SU-DHL-6 (cell line): ENCODE results near the gene MNX1.

Experiments
- H2AFZ ChIP-seq: fragments of 200-600 bp; sonication (generic); 2 replicates; pipeline ENCODE4 v1.6.1; 2014; ENCODE audit warnings: low read depth, mild to moderate bottlenecking, moderate library complexity, mixed read lengths, antibody characterized with exemption, low read length; ENCODE audit not compliant: severe bottlenecking
- H3F3A ChIP-seq: fragments of 200-600 bp; shearing (Covaris generic); 2 replicates; pipeline ENCODE4 v1.6.0; 2016; ENCODE audit warnings: antibody characterized with exemption, mild to moderate bottlenecking; ENCODE audit not compliant: insufficient read depth
- H3K27ac ChIP-seq: fragments of 200-600 bp; sonication (generic); 2 replicates; pipeline ENCODE4 v1.5.1; 2016; ENCODE audit warnings: low read depth, mild to moderate bottlenecking, low read length, moderate library complexity, mixed read lengths
- H3K27me3 ChIP-seq: fragments of 200-600 bp; sonication (generic), shearing (Covaris generic); 2 replicates; pipeline ENCODE4 v1.6.0; 2014; ENCODE audit warnings: mild to moderate bottlenecking, low read length
- H3K36me3 ChIP-seq: fragments of 200-600 bp; sonication (generic); 2 replicates; pipeline ENCODE4 v1.6.1; 2014; ENCODE audit warnings: mild to moderate bottlenecking, low read length, mixed read lengths
- H3K4me2 ChIP-seq: fragments of 300-600, 200-600 bp; shearing (Covaris generic), sonication (generic); 2 replicates; pipeline ENCODE4 v1.6.0; 2014; ENCODE audit warnings: low read length, low read depth, mild to moderate bottlenecking; ENCODE audit not compliant: poor library complexity, severe bottlenecking
- H3K4me3 ChIP-seq: fragments of 200-600 bp; sonication (generic); 2 replicates; pipeline ENCODE4 v1.5.1; 2014; ENCODE audit warnings: antibody characterized with exemption, low read length, mild to moderate bottlenecking, mixed read lengths; ENCODE audit not compliant: insufficient read depth, poor library complexity, severe bottlenecking
- H3K79me2 ChIP-seq: fragments of 200-600 bp; sonication (generic); 2 replicates; pipeline ENCODE4 v1.6.1; 2014; ENCODE audit warnings: mild to moderate bottlenecking, low read length, moderate library complexity; ENCODE audit not compliant: insufficient read depth
- H3K9ac ChIP-seq: fragments of 200-600 bp; sonication (generic); 2 replicates; pipeline ENCODE4 v1.7.0; 2014; ENCODE audit warnings: mild to moderate bottlenecking, low read length
- H3K9me2 ChIP-seq: fragments of 200-600 bp; sonication (generic); replicated peaks from 2 replicates; pipeline ENCODE4 v1.6.1; 2014; ENCODE audit warnings: low read length; ENCODE audit not compliant: insufficient read depth
- H3K9me3 ChIP-seq: fragments of 200-600 bp; sonication (generic); 2 replicates; pipeline ENCODE4 v1.6.1; 2014; ENCODE audit warnings: low read length, mixed read lengths; ENCODE audit not compliant: insufficient read depth
- H4K20me1 ChIP-seq: fragments of 200-600 bp; sonication (generic); 2 replicates; pipeline ENCODE4 v1.6.1; 2014; ENCODE audit warnings: low read depth, mild to moderate bottlenecking, antibody characterized with exemption, low read length, moderate library complexity, mixed read lengths
- CTCF ChIP-seq: fragments of 200-600 bp; sonication (generic); IDR thresholded peaks from one replicate; pipeline ENCODE4 v1.5.1; 2017; ENCODE audit warnings: antibody characterized with exemption, mild to moderate bottlenecking, low read length, moderate library complexity; ENCODE audit not compliant: insufficient read depth, poor library complexity, severe bottlenecking
- EZH2phosphoT487 ChIP-seq: fragments of 200-600 bp; sonication (generic), shearing (Covaris generic); conservative IDR thresholded peaks from 2 replicates; pipeline ENCODE4 v1.6.1; 2018; ENCODE audit warnings: mild to moderate bottlenecking, antibody characterized with exemption, low read length, moderate library complexity, mixed read lengths

The MNX1 gene

GRCh38 chr7:157044943-157045660 lies 34.6 kb upstream of the MNX1 start:
- Histone ChIP-seq H3K79me2 (no peaks in the 10 kb centered on the region), H3K4me3 (no peak overlapping the region), H3K27ac (no peak overlapping the region), H3K27me3 (no peaks in the 10 kb centered on the region), H4K20me1 (no peaks in the 10 kb centered on the region), H3K9ac (no peak overlapping the region), H3K4me2 (no peak overlapping the region), H3F3A (no peaks in the 10 kb centered on the region), H3K9me3 (no peaks in the 10 kb centered on the region), H3K9me2 (no peaks in the 10 kb centered on the region), H2AFZ (no peak overlapping the region), H3K36me3 (no peaks in the 10 kb centered on the region)
- TF ChIP-seq CTCF: no peak
- no peak for TF ChIP-seq EZH2phosphoT487

GRCh38 chr7:157044147-157044687 lies 33.8 kb upstream of the MNX1 start:
- H3K36me3 ChIP-seq: no peaks in the 10 kb centered on the region
- no peaks in the 10 kb centered on the region for H4K20me1 ChIP-seq
- H3K27me3 ChIP-seq: no peaks in the 10 kb centered on the region
- H3K9me2 ChIP-seq: no peaks in the 10 kb centered on the region
- no peak overlapping the region for H3K4me3 ChIP-seq
- no peaks in the 10 kb centered on the region for H3K79me2 ChIP-seq
- no peak overlapping the region for H2AFZ ChIP-seq
- H3F3A ChIP-seq: no peaks in the 10 kb centered on the region
- TF ChIP-seq CTCF (no peak), EZH2phosphoT487 (no peak)
- H3K9me3 ChIP-seq: no peaks in the 10 kb centered on the region
- H3K4me2 ChIP-seq: no peak overlapping the region
- H3K9ac ChIP-seq: no peak overlapping the region
- H3K27ac ChIP-seq: no peak overlapping the region

GRCh38 chr7:157043745-157044144 lies 33.3 kb upstream of the MNX1 start:
- H3K27me3 ChIP-seq: no peaks in the 10 kb centered on the region
- TF ChIP-seq CTCF (no peak), EZH2phosphoT487 (no peak)
- no peaks in the 10 kb centered on the region for H3K79me2 ChIP-seq
- H3K4me3 ChIP-seq: no peak overlapping the region
- no peaks in the 10 kb centered on the region for H3K36me3 ChIP-seq
- H3F3A ChIP-seq: no peaks in the 10 kb centered on the region
- H3K9ac ChIP-seq: no peak overlapping the region
- no peaks in the 10 kb centered on the region for H4K20me1 ChIP-seq
- no peak overlapping the region for H3K27ac ChIP-seq
- H3K9me3 ChIP-seq: no peaks in the 10 kb centered on the region
- no peak overlapping the region for H3K4me2 ChIP-seq
- no peak overlapping the region for H2AFZ ChIP-seq
- H3K9me2 ChIP-seq: no peaks in the 10 kb centered on the region
